SK-N-SH treated with all-trans-retinoic acid at 6 μM for 48 hours (cell line): ENCODE data around the gene ADPRHL1.

Experiments used
- ATAC-seq: fragments of 200-7000 bp; cut with Tn5 transposase; 3 replicates; pipeline ENCODE4 v1.9.1; 2020; ENCODE audit warnings: mild to moderate bottlenecking, moderate library complexity
- ARNTL ChIP-seq: fragments of 450-650 bp; formaldehyde crosslinking; IDR thresholded peaks from 2 replicates; pipeline ENCODE4 v1.5.0; 2020; ENCODE audit warnings: low read depth, mild to moderate bottlenecking, moderate library complexity, borderline replicate concordance
- CREB5 ChIP-seq: fragments of 250-450 bp; sonication (Bioruptor Pico); IDR thresholded peaks from 2 replicates; pipeline ENCODE4 v1.5.1; 2020; ENCODE audit warnings: low read depth, mild to moderate bottlenecking, moderate library complexity
- CSDC2 ChIP-seq: fragments of 250-450 bp; sonication (Bioruptor Pico); IDR thresholded peaks from 2 replicates; pipeline ENCODE4 v1.5.0; 2020; ENCODE audit warnings: mild to moderate bottlenecking, moderate library complexity
- CSRNP3 ChIP-seq: fragments of 250-450 bp; sonication (Bioruptor Pico); IDR thresholded peaks from 2 replicates; pipeline ENCODE4 v1.5.1; 2021; ENCODE audit warnings: mild to moderate bottlenecking, moderate library complexity
- ESRRG ChIP-seq: fragments of 250-450 bp; sonication (Bioruptor Pico); IDR thresholded peaks from 2 replicates; pipeline ENCODE4 v1.6.1; 2021; ENCODE audit warnings: mild to moderate bottlenecking
- ISL1 ChIP-seq: fragments of 250-450 bp; sonication (Bioruptor Pico); IDR thresholded peaks from 2 replicates; pipeline ENCODE4 v2.1.2; 2022; ENCODE audit warnings: mild to moderate bottlenecking, moderate library complexity
- OSR1 ChIP-seq: fragments of 250-450 bp; sonication (Bioruptor Pico); IDR thresholded peaks from 2 replicates; pipeline ENCODE4 v1.8.0; 2022; ENCODE audit warnings: moderate library complexity, mild to moderate bottlenecking, inconsistent platforms
- PPARA ChIP-seq: fragments of 250-450 bp; sonication (Bioruptor Pico); IDR thresholded peaks from 2 replicates; pipeline ENCODE4 v1.5.0; 2020; ENCODE audit warnings: mild to moderate bottlenecking, borderline replicate concordance
- RARB ChIP-seq: fragments of 250-450 bp; sonication (Bioruptor Pico); IDR thresholded peaks from 2 replicates; pipeline ENCODE4 v1.8.0; 2021; ENCODE audit warnings: mild to moderate bottlenecking, moderate library complexity
- SNAI2 ChIP-seq: fragments of 250-450 bp; sonication (Bioruptor Pico); IDR thresholded peaks from 2 replicates; pipeline ENCODE4 v1.5.0; 2020; ENCODE audit warnings: mild to moderate bottlenecking, moderate library complexity
- TOX ChIP-seq: fragments of 250-450 bp; sonication (Bioruptor Pico); IDR thresholded peaks from 2 replicates; pipeline ENCODE4 v1.8.0; 2021; ENCODE audit warnings: mild to moderate bottlenecking, moderate library complexity, borderline replicate concordance
- ZFP3 ChIP-seq: fragments of 250-450 bp; sonication (Bioruptor Pico); IDR thresholded peaks from 2 replicates; pipeline ENCODE4 v1.5.0; 2020; ENCODE audit warnings: mild to moderate bottlenecking, moderate library complexity
- ZNF70 ChIP-seq: fragments of 450-650 bp; formaldehyde crosslinking; IDR thresholded peaks from 2 replicates; pipeline ENCODE4 v1.5.0; 2020; ENCODE audit warnings: mild to moderate bottlenecking, moderate library complexity
- ZNF8 ChIP-seq: fragments of 450-650 bp; formaldehyde crosslinking; IDR thresholded peaks from 2 replicates; pipeline ENCODE4 v1.5.0; 2020; ENCODE audit warnings: mild to moderate bottlenecking, moderate library complexity
- TF ChIP-seq, protein P1 (sequence below): fragments of 250-450 bp; sonication (Bioruptor Pico); IDR thresholded peaks from 2 replicates; pipeline ENCODE4 v1.8.0; 2020; ENCODE audit warnings: mild to moderate bottlenecking, moderate library complexity, borderline replicate concordance
- TF ChIP-seq, protein P2 (sequence below): fragments of 250-450 bp; sonication (Bioruptor Pico); IDR thresholded peaks from 2 replicates; pipeline ENCODE4 v1.5.0; 2020; ENCODE audit warnings: mild to moderate bottlenecking, moderate library complexity

Gene ADPRHL1

DNA sequence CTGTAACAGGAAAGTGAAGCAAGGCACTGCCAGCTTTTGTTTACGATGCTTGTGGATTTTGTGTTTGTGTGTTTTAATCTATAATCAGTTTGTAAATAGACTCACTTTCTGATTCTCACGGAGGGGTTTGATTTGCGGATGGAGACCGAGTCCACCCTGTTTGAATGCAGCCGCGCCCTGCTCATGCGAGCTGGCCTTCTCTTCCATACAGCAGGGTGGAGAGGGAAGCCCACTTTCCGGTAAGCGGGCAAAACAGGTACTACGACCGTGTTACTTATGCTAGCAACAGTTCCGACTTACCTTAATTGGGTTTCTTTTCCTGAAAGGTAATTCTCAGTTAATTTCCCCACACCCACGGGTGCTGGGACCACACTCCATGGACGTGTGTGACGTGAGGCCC, 33.1 kb downstream of the ADPRHL1 start:
- TF ChIP-seq, protein P1, sequence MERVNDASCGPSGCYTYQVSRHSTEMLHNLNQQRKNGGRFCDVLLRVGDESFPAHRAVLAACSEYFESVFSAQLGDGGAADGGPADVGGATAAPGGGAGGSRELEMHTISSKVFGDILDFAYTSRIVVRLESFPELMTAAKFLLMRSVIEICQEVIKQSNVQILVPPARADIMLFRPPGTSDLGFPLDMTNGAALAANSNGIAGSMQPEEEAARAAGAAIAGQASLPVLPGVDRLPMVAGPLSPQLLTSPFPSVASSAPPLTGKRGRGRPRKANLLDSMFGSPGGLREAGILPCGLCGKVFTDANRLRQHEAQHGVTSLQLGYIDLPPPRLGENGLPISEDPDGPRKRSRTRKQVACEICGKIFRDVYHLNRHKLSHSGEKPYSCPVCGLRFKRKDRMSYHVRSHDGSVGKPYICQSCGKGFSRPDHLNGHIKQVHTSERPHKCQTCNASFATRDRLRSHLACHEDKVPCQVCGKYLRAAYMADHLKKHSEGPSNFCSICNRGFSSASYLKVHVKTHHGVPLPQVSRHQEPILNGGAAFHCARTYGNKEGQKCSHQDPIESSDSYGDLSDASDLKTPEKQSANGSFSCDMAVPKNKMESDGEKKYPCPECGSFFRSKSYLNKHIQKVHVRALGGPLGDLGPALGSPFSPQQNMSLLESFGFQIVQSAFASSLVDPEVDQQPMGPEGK (CRISPR knock-in tag): no peak
- TF ChIP-seq OSR1 (CRISPR knock-in tag) (no peak), CSRNP3 (no peak), CSDC2 (CRISPR knock-in tag) (no peak), PPARA (CRISPR knock-in tag) (no peak), SNAI2 (CRISPR knock-in tag) (no peak), CREB5 (CRISPR knock-in tag) (no peak), ZFP3 (CRISPR knock-in tag) (no peak), RARB (CRISPR knock-in tag) (no peak)
- TF ChIP-seq, protein P2, sequence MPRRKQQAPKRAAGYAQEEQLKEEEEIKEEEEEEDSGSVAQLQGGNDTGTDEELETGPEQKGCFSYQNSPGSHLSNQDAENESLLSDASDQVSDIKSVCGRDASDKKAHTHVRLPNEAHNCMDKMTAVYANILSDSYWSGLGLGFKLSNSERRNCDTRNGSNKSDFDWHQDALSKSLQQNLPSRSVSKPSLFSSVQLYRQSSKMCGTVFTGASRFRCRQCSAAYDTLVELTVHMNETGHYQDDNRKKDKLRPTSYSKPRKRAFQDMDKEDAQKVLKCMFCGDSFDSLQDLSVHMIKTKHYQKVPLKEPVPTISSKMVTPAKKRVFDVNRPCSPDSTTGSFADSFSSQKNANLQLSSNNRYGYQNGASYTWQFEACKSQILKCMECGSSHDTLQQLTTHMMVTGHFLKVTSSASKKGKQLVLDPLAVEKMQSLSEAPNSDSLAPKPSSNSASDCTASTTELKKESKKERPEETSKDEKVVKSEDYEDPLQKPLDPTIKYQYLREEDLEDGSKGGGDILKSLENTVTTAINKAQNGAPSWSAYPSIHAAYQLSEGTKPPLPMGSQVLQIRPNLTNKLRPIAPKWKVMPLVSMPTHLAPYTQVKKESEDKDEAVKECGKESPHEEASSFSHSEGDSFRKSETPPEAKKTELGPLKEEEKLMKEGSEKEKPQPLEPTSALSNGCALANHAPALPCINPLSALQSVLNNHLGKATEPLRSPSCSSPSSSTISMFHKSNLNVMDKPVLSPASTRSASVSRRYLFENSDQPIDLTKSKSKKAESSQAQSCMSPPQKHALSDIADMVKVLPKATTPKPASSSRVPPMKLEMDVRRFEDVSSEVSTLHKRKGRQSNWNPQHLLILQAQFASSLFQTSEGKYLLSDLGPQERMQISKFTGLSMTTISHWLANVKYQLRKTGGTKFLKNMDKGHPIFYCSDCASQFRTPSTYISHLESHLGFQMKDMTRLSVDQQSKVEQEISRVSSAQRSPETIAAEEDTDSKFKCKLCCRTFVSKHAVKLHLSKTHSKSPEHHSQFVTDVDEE: no peak
- no peak for ATAC-seq

DNA sequence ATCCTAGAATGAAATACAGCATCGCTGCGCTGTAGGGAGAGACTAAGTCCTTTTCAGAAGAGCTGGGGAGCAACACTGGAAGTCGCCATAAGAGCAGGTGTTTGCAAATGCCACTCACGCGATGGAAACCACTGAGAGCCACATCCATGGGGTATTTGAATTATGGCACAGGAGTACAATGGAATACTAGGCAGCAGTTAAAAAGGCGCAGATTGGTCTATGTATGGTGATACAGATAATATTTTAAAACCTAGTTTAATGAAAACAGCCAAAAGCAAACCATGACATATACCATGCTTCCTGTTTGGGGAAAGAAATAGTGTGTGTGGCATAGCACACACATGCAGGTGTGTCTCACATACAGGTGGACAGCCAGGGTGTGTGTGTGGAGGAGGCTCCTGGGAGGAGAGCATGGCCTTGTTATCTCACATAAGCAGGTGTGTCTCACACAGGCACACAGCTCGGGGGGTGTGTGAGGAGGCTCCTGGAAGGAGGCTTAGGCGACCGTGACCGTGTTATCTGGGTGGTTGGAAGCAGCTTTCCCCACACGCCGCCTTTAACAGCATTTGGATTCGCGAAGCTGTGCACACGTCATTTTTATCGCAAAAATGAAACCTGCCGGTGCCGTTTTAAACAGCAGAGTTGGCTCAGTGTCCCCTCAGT, 33.6 kb downstream of the ADPRHL1 start:
- TF ChIP-seq TOX (CRISPR knock-in tag): no peak
- TF ChIP-seq, protein P1 (CRISPR knock-in tag): no peak
- no peak for TF ChIP-seq ZNF8 (CRISPR knock-in tag)
- TF ChIP-seq ZFP3 (CRISPR knock-in tag): no peak
- TF ChIP-seq PPARA (CRISPR knock-in tag): no peak
- ATAC-seq: no peak

DNA sequence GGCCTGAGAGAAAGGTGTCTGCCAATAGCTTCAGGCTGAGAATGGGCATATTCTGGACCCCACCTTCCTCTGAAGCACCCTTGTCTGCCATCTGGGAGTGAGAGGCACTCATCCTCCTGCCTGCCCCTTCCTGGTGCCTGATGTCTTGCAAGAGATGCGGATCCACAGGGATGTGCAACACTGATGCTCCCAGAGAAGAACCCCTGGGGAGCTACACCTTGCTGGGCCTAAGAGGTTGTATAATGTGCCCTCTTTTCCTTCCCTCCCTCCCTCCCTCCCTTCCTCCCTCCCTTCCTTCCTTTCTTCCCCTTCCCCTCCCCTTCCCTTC, 34.6 kb downstream of the ADPRHL1 start:
- TF ChIP-seq RARB (CRISPR knock-in tag) (no peak), ZNF70 (CRISPR knock-in tag) (no peak), ARNTL (CRISPR knock-in tag) (no peak), ESRRG (CRISPR knock-in tag) (no peak), ISL1 (CRISPR knock-in tag) (no peak)
- TF ChIP-seq, protein P2: no peak
- TF ChIP-seq, protein P1 (CRISPR knock-in tag): no peak
- ATAC-seq: no peak
